WTC11 (cell line): Measurements from ENCODE around the gene SOX5. TPM values are rescaled to one million over a fixed set of nuclear protein-coding genes. Genes with fewer than 3 reads are reported as not detected.

Experiments
- ATAC-seq: fragments of 200-7000 bp; cut with Tn5 transposase; 2 replicates; pipeline ENCODE4 v1.10.0; 2021; ENCODE audit warnings: mild to moderate bottlenecking, moderate library complexity
- CTCF ChIA-PET: fragments of 300-600 bp; sonication (Branson Sonifier 250); formaldehyde crosslinking; loops from one replicate; lab custom pipeline; 2021; ENCODE audit warnings: antibody characterized with exemption; lab: Charles Lee
- POLR2A ChIA-PET: fragments of 350-600 bp; sonication (Branson Sonifier 250); formaldehyde crosslinking; loops from one replicate; lab custom pipeline; 2021; ENCODE audit warnings: antibody characterized with exemption; lab: Charles Lee
- DNase-seq: peaks from one replicate; pipeline ENCODE4 v3.0.0; 2021; ENCODE audit warnings: low spot score
- H3K27ac Mint-ChIP-seq: 2 replicates; pipeline ENCODE4 v1.8.0; 2021; ENCODE audit warnings: mixed read lengths
- H3K27me3 Mint-ChIP-seq: 2 replicates; pipeline ENCODE4 v1.8.0; 2021; ENCODE audit warnings: low read depth, mild to moderate bottlenecking, moderate library complexity, mixed read lengths
- H3K36me3 Mint-ChIP-seq: 2 replicates; pipeline ENCODE4 v1.8.0; 2021; ENCODE audit warnings: mixed read lengths
- H3K4me1 Mint-ChIP-seq: 2 replicates; pipeline ENCODE4 v1.8.0; 2022; ENCODE audit warnings: mixed read lengths
- H3K4me3 Mint-ChIP-seq: 2 replicates; pipeline ENCODE4 v1.8.0; 2021; ENCODE audit warnings: mild to moderate bottlenecking, moderate library complexity, mixed read lengths
- H3K9me3 Mint-ChIP-seq: 2 replicates; pipeline ENCODE4 v1.8.0; 2021; ENCODE audit warnings: mixed read lengths
- ATF3 ChIP-seq: sonication (generic); formaldehyde crosslinking; conservative IDR thresholded peaks from 2 replicates; pipeline ENCODE4 v1.8.1; 2022; ENCODE audit warnings: mild to moderate bottlenecking, missing genetic modification reagents
- FOXP1 ChIP-seq: sonication (generic); formaldehyde crosslinking; IDR thresholded peaks from 2 replicates; pipeline ENCODE4 v1.8.0; 2022; ENCODE audit warnings: missing genetic modification reagents, mild to moderate bottlenecking, moderate library complexity, borderline replicate concordance
- MLX ChIP-seq: sonication (generic); formaldehyde crosslinking; IDR thresholded peaks from 2 replicates; pipeline ENCODE4 v1.8.1; 2023; ENCODE audit warnings: mild to moderate bottlenecking, missing genetic modification reagents, moderate library complexity
- NR3C1 ChIP-seq: sonication (generic); formaldehyde crosslinking; conservative IDR thresholded peaks from 2 replicates; pipeline ENCODE4 v1.8.1; 2023; ENCODE audit warnings: low read depth, mild to moderate bottlenecking, missing genetic modification reagents
- PRDM15 ChIP-seq: sonication (generic); formaldehyde crosslinking; IDR thresholded peaks from 2 replicates; pipeline ENCODE4 v1.8.0; 2022; ENCODE audit warnings: missing genetic modification reagents
- PREB ChIP-seq: sonication (generic); formaldehyde crosslinking; IDR thresholded peaks from 2 replicates; pipeline ENCODE4 v1.8.1; 2022; ENCODE audit warnings: mild to moderate bottlenecking, missing genetic modification reagents, moderate library complexity, borderline replicate concordance
- PRRX2 ChIP-seq: fragments of 250-450 bp; sonication (Bioruptor Pico); IDR thresholded peaks from 2 replicates; pipeline ENCODE4 v1.8.0; 2021; ENCODE audit warnings: mild to moderate bottlenecking
- ZNF281 ChIP-seq: sonication (generic); formaldehyde crosslinking; IDR thresholded peaks from 2 replicates; pipeline ENCODE4 v1.8.0; 2023; ENCODE audit warnings: mild to moderate bottlenecking, missing genetic modification reagents
- ZSCAN18 ChIP-seq: fragments of 250-450 bp; sonication (Bioruptor Pico); IDR thresholded peaks from 2 replicates; pipeline ENCODE4 v2.1.2; 2022; ENCODE audit warnings: mild to moderate bottlenecking, moderate library complexity
- total RNA-seq: library from RNA; stranded (reverse); gene quantifications from 3 replicates; pipeline ENCODE4 v1.2.3, GENCODE V29; 2021

SOX5 gene
- total RNA-seq, 1 experiment from 2014 or later, result 2.3 TPM

GRCh38 chr12:23564451-23565152 lies 384.9 kb downstream of the SOX5 start (continued):
- TF ChIP-seq ZNF281 (CRISPR knock-in tag) (no peak), FOXP1 (CRISPR knock-in tag) (no peak), ATF3 (CRISPR knock-in tag) (no peak), PRDM15 (CRISPR knock-in tag) (no peak), PRRX2 (CRISPR knock-in tag) (no peak), PREB (CRISPR knock-in tag) (no peak)
- TF ChIP-seq, all 79 proteins: peak for 0

- CTCF ChIA-PET, result interaction anchor here (0.7 kb wide), 1 partner anchor 43 kb away, joined by 3 read pairs; no protein-coding TSS in a partner anchor
- H3K4me3 Mint-ChIP-seq, result no peak overlapping the region
- no peak for DNase-seq
These were observed 387.8 kb downstream of the SOX5 start for GRCh38 chr12:23561364-23562345.

More at GRCh38 chr12:23561364-23562345, 387.8 kb downstream of the SOX5 start:
- no peak overlapping the region; the same call in 1 of the 2 replicates for H3K27ac Mint-ChIP-seq
- H3K27me3 Mint-ChIP-seq, result no peaks in the 10 kb centered on the region
- POLR2A ChIA-PET, result interaction anchor here (0.6 to 0.7 kb wide), 3 partner anchors 105 to 913 kb away, joined by 3 to 6 read pairs (median 3); no protein-coding TSS in a partner anchor
- no peaks in the 10 kb centered on the region for H3K36me3 Mint-ChIP-seq
- TF ChIP-seq MLX (CRISPR knock-in tag) (no peak), NR3C1 (CRISPR knock-in tag) (no peak), ZSCAN18 (CRISPR knock-in tag) (no peak)
- peaks cover 24% of the 10 kb centered on the region for H3K4me1 Mint-ChIP-seq
- peak; percentile 70 for ATAC-seq
- H3K9me3 Mint-ChIP-seq, result no peaks in the 10 kb centered on the region
